Mesenchymal stem cell (in vitro differentiated cells and primary cell): ENCODE measurements around the gene KIF5A.
"Not testable (repeated sequence)": the region's sequence is repeated elsewhere in the genome, so short reads cannot be mapped to it uniquely, and the experiment has no call there.

Experiments used
- DNase-seq: peaks from one replicate; pipeline ENCODE4 v3.0.0-alpha.2; 2013
- H2AFZ ChIP-seq: one replicate; pipeline ENCODE4 v1.6.1; 2013; ENCODE audit warnings: low read depth, mild to moderate bottlenecking, control low read depth, inconsistent platforms, low read length, moderate library complexity
- H2AK5ac ChIP-seq: 2 replicates; pipeline ENCODE4 v1.6.1; 2013; ENCODE audit warnings: low read length, moderate library complexity, mild to moderate bottlenecking, inconsistent platforms; ENCODE audit not compliant: severe bottlenecking
- H2BK120ac ChIP-seq: one replicate; pipeline ENCODE4 v1.6.1; 2013; ENCODE audit warnings: low read depth, mild to moderate bottlenecking, inconsistent platforms, low read length, moderate library complexity
- H2BK12ac ChIP-seq, 2 experiments: one replicate each; pipeline ENCODE4 v1.6.1; 2013; ENCODE audit warnings: inconsistent platforms in 2 of 2, low read length in 2 of 2, mild to moderate bottlenecking in 2 of 2, moderate library complexity in 2 of 2, control low read depth in 1 of 2
- H2BK15ac ChIP-seq: one replicate; pipeline ENCODE4 v1.6.1; 2013; ENCODE audit warnings: mild to moderate bottlenecking, low read depth, inconsistent platforms; ENCODE audit not compliant: poor library complexity, severe bottlenecking
- H2BK5ac ChIP-seq: 2 replicates; pipeline ENCODE4 v1.6.1; 2013; ENCODE audit warnings: low read depth, mild to moderate bottlenecking, low read length, control low read depth, inconsistent platforms; ENCODE audit not compliant: poor library complexity, severe bottlenecking
- H3K14ac ChIP-seq, 2 experiments: one replicate each; pipeline ENCODE4 v1.6.1; 2013; ENCODE audit warnings: inconsistent platforms in 2 of 2, low read length in 2 of 2, control low read depth in 1 of 2, mild to moderate bottlenecking in 1 of 2, moderate library complexity in 1 of 2
- H3K18ac ChIP-seq, 2 experiments: one replicate each; pipeline ENCODE4 v1.6.1; 2013; ENCODE audit warnings: inconsistent platforms in 2 of 2, low read length in 2 of 2, control low read depth in 1 of 2, low read depth in 1 of 2, mild to moderate bottlenecking in 1 of 2
- H3K23ac ChIP-seq, 2 experiments: one replicate each; pipeline ENCODE4 v1.6.1; 2013; ENCODE audit warnings: inconsistent platforms in 2 of 2, low read length in 2 of 2, mild to moderate bottlenecking in 2 of 2, moderate library complexity in 2 of 2, control low read depth in 1 of 2
- H3K27ac ChIP-seq: 2 replicates; pipeline ENCODE4 v1.5.1; 2013; ENCODE audit warnings: mild to moderate bottlenecking, moderate library complexity, low read length, control low read depth, inconsistent platforms; ENCODE audit not compliant: poor library complexity, severe bottlenecking
- H3K27me3 ChIP-seq, 2 experiments: 2 replicates each; pipeline versions ENCODE4 v1.6.1 to v1.7.0; 2013; ENCODE audit warnings: low read length in 2 of 2, mild to moderate bottlenecking in 2 of 2, moderate library complexity in 2 of 2, control low read depth in 1 of 2, inconsistent platforms in 1 of 2; ENCODE audit not compliant: control insufficient read depth in 1 of 2, insufficient read depth in 1 of 2
- H3K36me3 ChIP-seq, 2 experiments: 2 replicates each; pipeline versions ENCODE4 v1.6.1 to v1.7.0; 2013; ENCODE audit warnings: low read length in 2 of 2, control low read depth in 1 of 2, inconsistent platforms in 1 of 2, low read depth in 1 of 2, mild to moderate bottlenecking in 1 of 2; ENCODE audit not compliant: insufficient read depth in 2 of 2, control insufficient read depth in 1 of 2
- H3K4ac ChIP-seq, 2 experiments: one replicate each; pipeline ENCODE4 v1.6.1; 2013; ENCODE audit warnings: inconsistent platforms in 2 of 2, low read length in 2 of 2, mild to moderate bottlenecking in 2 of 2, moderate library complexity in 2 of 2, control low read depth in 1 of 2, low read depth in 1 of 2
- H3K4me1 ChIP-seq: 2 replicates; pipeline ENCODE4 v1.6.1; 2013; ENCODE audit warnings: low read depth, low read length, control low read depth; ENCODE audit not compliant: control insufficient read depth, insufficient read depth
- H3K4me2 ChIP-seq: 2 replicates; pipeline ENCODE4 v1.6.1; 2013; ENCODE audit warnings: low read length, mild to moderate bottlenecking, inconsistent platforms; ENCODE audit not compliant: poor library complexity, severe bottlenecking
- H3K4me3 ChIP-seq, 2 experiments: 2 replicates each; pipeline versions ENCODE4 v1.5.1 to v1.7.0; 2013; ENCODE audit warnings: low read length in 2 of 2, mild to moderate bottlenecking in 2 of 2, control low read depth in 1 of 2, low read depth in 1 of 2; ENCODE audit not compliant: insufficient read depth in 1 of 2
- H3K79me1 ChIP-seq: replicated peaks from 2 replicates; pipeline ENCODE4 v1.6.1; 2013; ENCODE audit warnings: mild to moderate bottlenecking, control low read depth, low read length, inconsistent platforms; ENCODE audit not compliant: poor library complexity, severe bottlenecking
- H3K9ac ChIP-seq: 2 replicates; pipeline ENCODE4 v1.7.0; 2013; ENCODE audit warnings: mild to moderate bottlenecking, low read length, moderate library complexity
- H3K9me3 ChIP-seq: 2 replicates; pipeline ENCODE4 v1.7.0; 2013; ENCODE audit warnings: mild to moderate bottlenecking, low read length; ENCODE audit not compliant: control insufficient read depth
- H4K8ac ChIP-seq: one replicate; pipeline ENCODE4 v1.6.1; 2013; ENCODE audit warnings: inconsistent platforms, mild to moderate bottlenecking, low read length, moderate library complexity
- H4K91ac ChIP-seq: one replicate; pipeline ENCODE4 v1.6.1; 2013; ENCODE audit warnings: mild to moderate bottlenecking, low read length, inconsistent platforms
- WGBS: methylation state at CpG from one replicate; pipeline ENCODE4 v1.1.7; 2013; ENCODE audit warnings: mixed read lengths; 5-methylcytosine and 5-hydroxymethylcytosine counted together

Gene KIF5A

GRCh38 chr12:57585156-57585555 lies 35.3 kb downstream of the KIF5A start:
- no peak overlapping the region for H3K4me3 ChIP-seq
- H4K8ac ChIP-seq: peak overlapping the region; percentile 15
- no peak overlapping the region for H2BK5ac ChIP-seq
- H3K4ac ChIP-seq: no peak overlapping the region
- H3K14ac ChIP-seq: no peak overlapping the region
- no peak overlapping the region for H3K9ac ChIP-seq
- no peak overlapping the region for H3K23ac ChIP-seq
- no peaks in the 10 kb centered on the region for H3K9me3 ChIP-seq
- peaks cover 0 to 11% of the 10 kb centered on the region in 2 experiments for H3K36me3 ChIP-seq
- no peak overlapping the region for H3K18ac ChIP-seq
- H2AFZ ChIP-seq: no peak overlapping the region
- no peak overlapping the region for H2BK120ac ChIP-seq
- no peak overlapping the region for H3K4me2 ChIP-seq
- H3K79me1 ChIP-seq: no peaks in the 10 kb centered on the region
- peaks cover 45 to 82% of the 10 kb centered on the region in 2 experiments for H3K27me3 ChIP-seq
- no peak overlapping the region for H3K27ac ChIP-seq
- H2BK12ac ChIP-seq: no peak overlapping the region
- WGBS: 88% methylated on average over 2 of the region's 2 CpGs
- no peak overlapping the region for H4K91ac ChIP-seq
- no peak overlapping the region for H2BK15ac ChIP-seq
- H3K4me1 ChIP-seq: no peaks in the 10 kb centered on the region
- DNase-seq: no peak
- no peak overlapping the region for H2AK5ac ChIP-seq

- no peak overlapping the region for H4K91ac ChIP-seq
- H3K4me3 ChIP-seq: no peak overlapping the region
- WGBS: 100% methylated on average over 2 of the region's 3 CpGs
Observed at GRCh38 chr12:57586128-57586527, 36.3 kb downstream of the KIF5A start.

GRCh38 chr12:57586832-57587429 lies 37.1 kb downstream of the KIF5A start:
- no peak overlapping the region for H2AK5ac ChIP-seq
- H3K4me1 ChIP-seq: peaks cover 9% of the 10 kb centered on the region
- no peak overlapping the region for H3K9ac ChIP-seq
- H2BK15ac ChIP-seq: no peak overlapping the region
- no peak overlapping the region for H4K8ac ChIP-seq
- H3K9me3 ChIP-seq: no peaks in the 10 kb centered on the region
- H3K27me3 ChIP-seq: peaks cover 39 to 85% of the 10 kb centered on the region in 2 experiments
- no peak overlapping the region for H2BK120ac ChIP-seq
- H3K23ac ChIP-seq: no peak overlapping the region
- H2BK12ac ChIP-seq: no peak overlapping the region
- H3K14ac ChIP-seq: no peak overlapping the region
- H3K79me1 ChIP-seq: peaks cover 12% of the 10 kb centered on the region
- WGBS: 81% methylated on average over 3 of the region's 3 CpGs
- no peak overlapping the region for H3K4ac ChIP-seq
- H3K36me3 ChIP-seq: peaks cover 0 to 3% of the 10 kb centered on the region in 2 experiments
- H3K4me2 ChIP-seq: no peak overlapping the region
- no peak overlapping the region for H3K18ac ChIP-seq
- H3K27ac ChIP-seq: no peak overlapping the region
- no peak overlapping the region for H2BK5ac ChIP-seq
- H2AFZ ChIP-seq: no peak overlapping the region
- no peak overlapping the region for H4K91ac ChIP-seq
- H3K4me3 ChIP-seq: no peak overlapping the region
- DNase-seq: no peak

More at GRCh38 chr12:57586128-57586527, 36.3 kb downstream of the KIF5A start:
- Histone ChIP-seq H2BK120ac (no peak overlapping the region), H3K4me2 (no peak overlapping the region), H3K14ac (no peak overlapping the region), H3K18ac (no peak overlapping the region), H2BK15ac (no peak overlapping the region), H2AK5ac (no peak overlapping the region), H3K9me3 (no peaks in the 10 kb centered on the region), H3K9ac (no peak overlapping the region), H3K23ac (no peak overlapping the region), H2BK12ac (no peak overlapping the region), H3K27me3 (peaks cover 39 to 83% of the 10 kb centered on the region in 2 experiments), H2BK5ac (no peak overlapping the region), H3K4ac (no peak overlapping the region), H3K4me1 (peaks cover 2% of the 10 kb centered on the region), H2AFZ (no peak overlapping the region), H3K79me1 (peaks cover 4% of the 10 kb centered on the region), H4K8ac (no peak overlapping the region), H3K27ac (no peak overlapping the region), H3K36me3 (peaks cover 0 to 8% of the 10 kb centered on the region in 2 experiments)
- no peak for DNase-seq

- H2BK15ac ChIP-seq, H3K4me2 ChIP-seq, H2BK120ac ChIP-seq, H3K14ac ChIP-seq, H3K36me3 ChIP-seq, H3K9ac ChIP-seq, H2AK5ac ChIP-seq, H3K4ac ChIP-seq, H4K91ac ChIP-seq, H3K9me3 ChIP-seq, H2AFZ ChIP-seq, H3K23ac ChIP-seq, H2BK12ac ChIP-seq, H3K4me3 ChIP-seq, H4K8ac ChIP-seq, H3K18ac ChIP-seq, H2BK5ac ChIP-seq, H3K27ac ChIP-seq, DNase-seq: not testable (repeated sequence)
- Histone ChIP-seq H3K27me3 (peaks cover 32 to 70% of the 10 kb centered on the region in 2 experiments), H3K79me1 (peaks cover 28% of the 10 kb centered on the region), H3K4me1 (peaks cover 15% of the 10 kb centered on the region)
- WGBS: 93% methylated on average over 14 of the region's 15 CpGs
Observed at GRCh38 chr12:57588951-57589610, 39.2 kb downstream of the KIF5A start.
